ENCODE measurements around the gene SLC6A4. TPM values are rescaled to one million over a fixed set of nuclear protein-coding genes. Genes with fewer than 3 reads are reported as not detected.

Gene SLC6A4
- total RNA-seq, 2 experiments from 2014 or later: not detected

GRCh38 chr17:30211371-30211770 lies 24.1 kb downstream of the SLC6A4 start:
- DNase-seq: no peak
- Mint-ChIP-seq H3K4me1 (ENCODE audit: low read depth) (peaks cover 6% of the 10 kb centered on the region), H3K4me3 (no peak overlapping the region), H3K36me3 (ENCODE audit: low read depth) (no peaks in the 10 kb centered on the region), H3K27me3 (no peaks in the 10 kb centered on the region), H3K9me3 (no peaks in the 10 kb centered on the region), H3K27ac (no peak overlapping the region)
- ChIA-PET POLR2A (no interaction called here), CTCF (interaction anchor here (1.1 to 1.8 kb wide), 3 partner anchors 11 to 87 kb away, joined by 3 to 6 read pairs (median 3); no protein-coding TSS in a partner anchor)
- intact Hi-C loops (cut with micrococcal nuclease): no loop called here
- no peak for TF ChIP-seq CTCF (IDR thresholded peaks at IDR 0.05)
- ATAC-seq: peak; percentile 34

- POLR2A ChIA-PET: no interaction called here
- ATAC-seq (no peak), DNase-seq (no peak)
- Mint-ChIP-seq H3K27me3 (no peaks in the 10 kb centered on the region), H3K36me3 (ENCODE audit: low read depth) (no peaks in the 10 kb centered on the region), H3K9me3 (no peaks in the 10 kb centered on the region), H3K4me3 (no peak overlapping the region), H3K4me1 (ENCODE audit: low read depth) (peaks cover 6% of the 10 kb centered on the region), H3K27ac (no peak overlapping the region)
- CTCF ChIA-PET: interaction anchor here (1.6 kb wide), 1 partner anchor 11 kb away, joined by 3 read pairs; no protein-coding TSS in a partner anchor
- no peak for TF ChIP-seq CTCF (IDR thresholded peaks at IDR 0.05)
- intact Hi-C loops (cut with micrococcal nuclease): no loop called here
These were observed 24.6 kb downstream of the SLC6A4 start for GRCh38 chr17:30210901-30211300.

GRCh38 chr17:30210366-30210765 lies 25.1 kb downstream of the SLC6A4 start:
- intact Hi-C loops (cut with micrococcal nuclease): no loop called here
- POLR2A ChIA-PET: interaction anchor here (0.6 kb wide), 1 partner anchor 19 kb away, joined by 4 read pairs; no protein-coding TSS in a partner anchor
- Mint-ChIP-seq H3K4me1 (ENCODE audit: low read depth) (peaks cover 6% of the 10 kb centered on the region), H3K27me3 (no peaks in the 10 kb centered on the region), H3K9me3 (no peaks in the 10 kb centered on the region), H3K36me3 (ENCODE audit: low read depth) (no peaks in the 10 kb centered on the region), H3K4me3 (no peak overlapping the region), H3K27ac (no peak overlapping the region)
- no peak for TF ChIP-seq CTCF (IDR thresholded peaks at IDR 0.05)
- ATAC-seq: no peak
- CTCF ChIA-PET: no interaction called here
- no peak for DNase-seq

- H3K4me3 Mint-ChIP-seq: no peak overlapping the region
- no peaks in the 10 kb centered on the region for H3K36me3 Mint-ChIP-seq (ENCODE audit: low read depth)
- no peak for ATAC-seq
- no peaks in the 10 kb centered on the region for H3K9me3 Mint-ChIP-seq
- TF ChIP-seq CTCF (IDR thresholded peaks at IDR 0.05): no peak
- no peak overlapping the region for H3K27ac Mint-ChIP-seq
- intact Hi-C loops (cut with micrococcal nuclease): no loop called here
- H3K4me1 Mint-ChIP-seq (ENCODE audit: low read depth): peaks cover 6% of the 10 kb centered on the region
- CTCF ChIA-PET: no interaction called here
- no peaks in the 10 kb centered on the region for H3K27me3 Mint-ChIP-seq
- DNase-seq: no peak
- POLR2A ChIA-PET: interaction anchor here (0.6 kb wide), 2 partner anchors 19 to 27 kb away, joined by 3 to 4 read pairs; no protein-coding TSS in a partner anchor
These were observed 25.6 kb downstream of the SLC6A4 start for GRCh38 chr17:30209930-30210329.

GRCh38 chr17:30208214-30208613 lies 27.3 kb downstream of the SLC6A4 start:
- Mint-ChIP-seq H3K27ac (no peak overlapping the region), H3K27me3 (no peaks in the 10 kb centered on the region), H3K4me1 (ENCODE audit: low read depth) (peaks cover 6% of the 10 kb centered on the region), H3K36me3 (ENCODE audit: low read depth) (no peaks in the 10 kb centered on the region), H3K4me3 (no peak overlapping the region), H3K9me3 (no peaks in the 10 kb centered on the region)
- POLR2A ChIA-PET: no interaction called here
- ATAC-seq: no peak
- DNase-seq: no peak
- intact Hi-C loops (cut with micrococcal nuclease): no loop called here
- no peak for TF ChIP-seq CTCF (IDR thresholded peaks at IDR 0.05)
- CTCF ChIA-PET: no interaction called here
